ENCODE results near the gene KRTAP10-10.

GRCh38 chr21:44617071-44617501, 20.1 kb upstream of the KRTAP10-10 start:
- TF ChIP-seq, protein P1, sequence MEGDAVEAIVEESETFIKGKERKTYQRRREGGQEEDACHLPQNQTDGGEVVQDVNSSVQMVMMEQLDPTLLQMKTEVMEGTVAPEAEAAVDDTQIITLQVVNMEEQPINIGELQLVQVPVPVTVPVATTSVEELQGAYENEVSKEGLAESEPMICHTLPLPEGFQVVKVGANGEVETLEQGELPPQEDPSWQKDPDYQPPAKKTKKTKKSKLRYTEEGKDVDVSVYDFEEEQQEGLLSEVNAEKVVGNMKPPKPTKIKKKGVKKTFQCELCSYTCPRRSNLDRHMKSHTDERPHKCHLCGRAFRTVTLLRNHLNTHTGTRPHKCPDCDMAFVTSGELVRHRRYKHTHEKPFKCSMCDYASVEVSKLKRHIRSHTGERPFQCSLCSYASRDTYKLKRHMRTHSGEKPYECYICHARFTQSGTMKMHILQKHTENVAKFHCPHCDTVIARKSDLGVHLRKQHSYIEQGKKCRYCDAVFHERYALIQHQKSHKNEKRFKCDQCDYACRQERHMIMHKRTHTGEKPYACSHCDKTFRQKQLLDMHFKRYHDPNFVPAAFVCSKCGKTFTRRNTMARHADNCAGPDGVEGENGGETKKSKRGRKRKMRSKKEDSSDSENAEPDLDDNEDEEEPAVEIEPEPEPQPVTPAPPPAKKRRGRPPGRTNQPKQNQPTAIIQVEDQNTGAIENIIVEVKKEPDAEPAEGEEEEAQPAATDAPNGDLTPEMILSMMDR (IDR thresholded peaks at IDR 0.05) = no peak
- TF ChIP-seq POLR2A (IDR thresholded peaks at IDR 0.05) (no peak), EP300 (IDR thresholded peaks at IDR 0.05) (no peak)

Measured in tibial nerve (tissue), 4 donors.